Neural progenitor cell (in vitro differentiated cells): ENCODE data around the gene NDP.

Source experiments
- EZH2 ChIP-seq: fragments of 200-600 bp; sonication (generic); IDR thresholded peaks from 2 replicates; pipeline ENCODE4 v1.6.1; 2017; ENCODE audit warnings: antibody characterized with exemption, mild to moderate bottlenecking, moderate library complexity
- EZH2phosphoT487 ChIP-seq: fragments of 200-600 bp; sonication (generic); IDR thresholded peaks from 2 replicates; pipeline ENCODE4 v1.6.1; 2017; ENCODE audit warnings: antibody characterized with exemption
- TF ChIP-seq, protein P1 (sequence below): fragments of 200-600 bp; sonication (generic); IDR thresholded peaks from 2 replicates; pipeline ENCODE4 v1.5.1; 2017; ENCODE audit warnings: antibody characterized with exemption, mild to moderate bottlenecking

DNA sequence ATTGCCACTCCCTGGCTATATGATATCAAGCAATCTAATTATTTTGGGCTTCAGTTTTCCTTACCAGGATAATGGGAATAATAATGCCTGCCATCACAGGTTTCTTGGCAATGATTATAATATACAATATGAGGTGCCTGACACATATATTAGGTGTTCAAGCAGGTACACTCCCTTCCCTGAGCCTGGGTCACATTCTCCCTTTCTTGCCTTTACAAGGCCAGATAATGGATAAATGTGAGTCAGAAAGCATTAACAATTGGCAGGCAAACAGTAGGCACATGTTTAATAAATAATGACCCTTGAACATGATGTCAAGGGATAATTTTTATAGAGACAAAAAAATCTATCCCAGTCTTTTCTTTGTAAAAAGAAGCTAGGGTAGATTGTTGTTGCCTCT is 17.2 kb downstream of the NDP start:
- TF ChIP-seq, protein P1, sequence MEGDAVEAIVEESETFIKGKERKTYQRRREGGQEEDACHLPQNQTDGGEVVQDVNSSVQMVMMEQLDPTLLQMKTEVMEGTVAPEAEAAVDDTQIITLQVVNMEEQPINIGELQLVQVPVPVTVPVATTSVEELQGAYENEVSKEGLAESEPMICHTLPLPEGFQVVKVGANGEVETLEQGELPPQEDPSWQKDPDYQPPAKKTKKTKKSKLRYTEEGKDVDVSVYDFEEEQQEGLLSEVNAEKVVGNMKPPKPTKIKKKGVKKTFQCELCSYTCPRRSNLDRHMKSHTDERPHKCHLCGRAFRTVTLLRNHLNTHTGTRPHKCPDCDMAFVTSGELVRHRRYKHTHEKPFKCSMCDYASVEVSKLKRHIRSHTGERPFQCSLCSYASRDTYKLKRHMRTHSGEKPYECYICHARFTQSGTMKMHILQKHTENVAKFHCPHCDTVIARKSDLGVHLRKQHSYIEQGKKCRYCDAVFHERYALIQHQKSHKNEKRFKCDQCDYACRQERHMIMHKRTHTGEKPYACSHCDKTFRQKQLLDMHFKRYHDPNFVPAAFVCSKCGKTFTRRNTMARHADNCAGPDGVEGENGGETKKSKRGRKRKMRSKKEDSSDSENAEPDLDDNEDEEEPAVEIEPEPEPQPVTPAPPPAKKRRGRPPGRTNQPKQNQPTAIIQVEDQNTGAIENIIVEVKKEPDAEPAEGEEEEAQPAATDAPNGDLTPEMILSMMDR, result no peak
- no peak for TF ChIP-seq EZH2
- no peak for TF ChIP-seq EZH2phosphoT487
